HG03442 (cell line): ENCODE measurements around the gene MAP3K7CL.
A peak's percentile ranks its signal among the peaks of the same experiment; 100 is the strongest.

Source experiments
- ATAC-seq: cut with Tn5 transposase; IDR thresholded peaks from one replicate; pipeline ENCODE4 v1.9.1; 2021; ENCODE audit warnings: mild to moderate bottlenecking, moderate library complexity; ENCODE audit not compliant: unreplicated experiment

MAP3K7CL gene

GRCh38 chr21:29193901-29194300 is 63.5 kb downstream of the MAP3K7CL start:
- no peak for ATAC-seq

GRCh38 chr21:29194342-29194741 is 63.9 kb downstream of the MAP3K7CL start:
- no peak for ATAC-seq

GRCh38 chr21:29194847-29195246 is 64.4 kb downstream of the MAP3K7CL start:
- no peak for ATAC-seq

GRCh38 chr21:29195981-29196669 is 65.7 kb downstream of the MAP3K7CL start:
- ATAC-seq, result peak; percentile 99

GRCh38 chr21:29196670-29197191 is 66.3 kb downstream of the MAP3K7CL start:
- ATAC-seq, result peak; percentile 3

- no peak for ATAC-seq
These were observed 70.7 kb downstream of the MAP3K7CL start for GRCh38 chr21:29201186-29201585.

GRCh38 chr21:29205009-29205408 is 74.6 kb downstream of the MAP3K7CL start:
- ATAC-seq, result no peak

- ATAC-seq, result no peak
These were observed 75.5 kb downstream of the MAP3K7CL start for GRCh38 chr21:29205988-29206387.

GRCh38 chr21:29206445-29206844 is 76.0 kb downstream of the MAP3K7CL start:
- no peak for ATAC-seq

GRCh38 chr21:29207201-29207600 is 76.8 kb downstream of the MAP3K7CL start:
- no peak for ATAC-seq

- no peak for ATAC-seq
These were observed 77.7 kb downstream of the MAP3K7CL start for GRCh38 chr21:29208044-29208681.

- no peak for ATAC-seq
These were observed 78.2 kb downstream of the MAP3K7CL start for GRCh38 chr21:29208682-29209059.

- no peak for ATAC-seq
These were observed 79.3 kb downstream of the MAP3K7CL start for GRCh38 chr21:29209696-29210095.

- ATAC-seq, result no peak
These were observed 80.8 kb downstream of the MAP3K7CL start for GRCh38 chr21:29211205-29211604.

GRCh38 chr21:29212446-29212845 is 82.0 kb downstream of the MAP3K7CL start:
- no peak for ATAC-seq

GRCh38 chr21:29213513-29214385 is 83.3 kb downstream of the MAP3K7CL start:
- ATAC-seq, result no peak

- no peak for ATAC-seq
These were observed 85.3 kb downstream of the MAP3K7CL start for GRCh38 chr21:29215709-29216108.

- ATAC-seq, result no peak
These were observed 87.4 kb downstream of the MAP3K7CL start for GRCh38 chr21:29217818-29218291.

- no peak for ATAC-seq
These were observed 88.3 kb downstream of the MAP3K7CL start for GRCh38 chr21:29218749-29219148.

GRCh38 chr21:29219165-29219770 is 88.8 kb downstream of the MAP3K7CL start:
- ATAC-seq, result no peak

GRCh38 chr21:29221253-29221744 is 90.9 kb downstream of the MAP3K7CL start:
- ATAC-seq, result no peak
